Measurements from ENCODE around the gene RAD51AP2. TPM values are rescaled to one million over a fixed set of nuclear protein-coding genes. Genes with fewer than 3 reads are reported as not detected.

RAD51AP2 gene
- total and polyA plus RNA-seq, 2 of the 13 experiments (the other 11 are each of a cell fraction or from before 2014, with no cell fraction given): 0.11 to 0.12 TPM

DNA sequence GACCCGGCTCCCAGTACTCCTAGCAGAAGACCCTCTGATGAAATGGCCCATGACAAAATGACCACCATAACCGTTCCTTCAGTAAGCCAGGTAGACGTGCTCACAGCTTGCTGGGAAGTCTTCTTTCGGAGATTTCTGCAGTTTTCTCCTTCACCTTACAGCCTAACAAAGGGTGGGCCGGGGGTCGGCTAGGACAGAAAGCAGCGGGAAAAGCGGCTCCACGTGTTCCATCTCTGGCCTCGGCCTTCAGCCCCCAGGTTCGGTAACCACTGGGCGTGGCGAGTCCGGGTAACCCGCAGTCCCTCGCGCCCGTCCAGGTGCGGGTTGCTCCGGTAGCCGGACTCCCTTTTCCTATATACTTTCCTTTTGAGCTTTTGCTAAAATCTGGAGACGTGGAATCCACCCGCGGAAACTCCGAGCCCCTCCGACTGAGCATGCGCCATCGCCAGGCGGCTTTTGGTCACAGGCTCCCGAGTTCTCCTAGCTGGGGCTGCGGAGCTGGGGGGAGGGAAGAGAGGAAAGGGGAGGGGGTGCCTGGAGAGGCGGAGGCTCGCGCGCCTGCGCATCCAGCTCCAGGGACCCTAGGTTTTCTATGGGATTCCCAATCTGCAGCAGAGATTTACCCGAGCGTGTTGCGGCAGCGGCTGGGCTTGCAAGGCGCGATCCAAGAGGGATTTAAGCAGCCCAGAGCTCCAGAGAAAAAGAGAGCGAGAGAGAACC lies 22.0 kb upstream of the RAD51AP2 start, which contains the start of gene VSNL1 (continued):
- peak; percentile 67; the same call in 1 of the 2 replicates for TF ChIP-seq MXD4 (CRISPR knock-in tag; IDR thresholded peaks at IDR 0.05)
- TF ChIP-seq TP53 (CRISPR knock-in tag; conservative IDR thresholded peaks at IDR 0.05): 0 out of 2 replicates have a peak, but pooled peaks have one; percentile 59
- TF ChIP-seq HOXA7 (CRISPR knock-in tag; IDR thresholded peaks at IDR 0.05): no peak
- TF ChIP-seq, protein P1, sequence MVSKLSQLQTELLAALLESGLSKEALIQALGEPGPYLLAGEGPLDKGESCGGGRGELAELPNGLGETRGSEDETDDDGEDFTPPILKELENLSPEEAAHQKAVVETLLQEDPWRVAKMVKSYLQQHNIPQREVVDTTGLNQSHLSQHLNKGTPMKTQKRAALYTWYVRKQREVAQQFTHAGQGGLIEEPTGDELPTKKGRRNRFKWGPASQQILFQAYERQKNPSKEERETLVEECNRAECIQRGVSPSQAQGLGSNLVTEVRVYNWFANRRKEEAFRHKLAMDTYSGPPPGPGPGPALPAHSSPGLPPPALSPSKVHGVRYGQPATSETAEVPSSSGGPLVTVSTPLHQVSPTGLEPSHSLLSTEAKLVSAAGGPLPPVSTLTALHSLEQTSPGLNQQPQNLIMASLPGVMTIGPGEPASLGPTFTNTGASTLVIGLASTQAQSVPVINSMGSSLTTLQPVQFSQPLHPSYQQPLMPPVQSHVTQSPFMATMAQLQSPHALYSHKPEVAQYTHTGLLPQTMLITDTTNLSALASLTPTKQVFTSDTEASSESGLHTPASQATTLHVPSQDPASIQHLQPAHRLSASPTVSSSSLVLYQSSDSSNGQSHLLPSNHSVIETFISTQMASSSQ (IDR thresholded peaks at IDR 0.05; ENCODE audit: low read depth): peak; percentile 46; the same call in 1 of the 2 replicates
- TF ChIP-seq, protein P1 (CRISPR knock-in tag; IDR thresholded peaks at IDR 0.05; ENCODE audit: borderline replicate concordance): peak; percentile 64; the same call in 1 of the 2 replicates
- TF ChIP-seq, protein P2, sequence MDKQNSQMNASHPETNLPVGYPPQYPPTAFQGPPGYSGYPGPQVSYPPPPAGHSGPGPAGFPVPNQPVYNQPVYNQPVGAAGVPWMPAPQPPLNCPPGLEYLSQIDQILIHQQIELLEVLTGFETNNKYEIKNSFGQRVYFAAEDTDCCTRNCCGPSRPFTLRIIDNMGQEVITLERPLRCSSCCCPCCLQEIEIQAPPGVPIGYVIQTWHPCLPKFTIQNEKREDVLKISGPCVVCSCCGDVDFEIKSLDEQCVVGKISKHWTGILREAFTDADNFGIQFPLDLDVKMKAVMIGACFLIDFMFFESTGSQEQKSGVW (CRISPR knock-in tag; IDR thresholded peaks at IDR 0.05; ENCODE audit: borderline replicate concordance): no peak
- TF ChIP-seq, protein P3, sequence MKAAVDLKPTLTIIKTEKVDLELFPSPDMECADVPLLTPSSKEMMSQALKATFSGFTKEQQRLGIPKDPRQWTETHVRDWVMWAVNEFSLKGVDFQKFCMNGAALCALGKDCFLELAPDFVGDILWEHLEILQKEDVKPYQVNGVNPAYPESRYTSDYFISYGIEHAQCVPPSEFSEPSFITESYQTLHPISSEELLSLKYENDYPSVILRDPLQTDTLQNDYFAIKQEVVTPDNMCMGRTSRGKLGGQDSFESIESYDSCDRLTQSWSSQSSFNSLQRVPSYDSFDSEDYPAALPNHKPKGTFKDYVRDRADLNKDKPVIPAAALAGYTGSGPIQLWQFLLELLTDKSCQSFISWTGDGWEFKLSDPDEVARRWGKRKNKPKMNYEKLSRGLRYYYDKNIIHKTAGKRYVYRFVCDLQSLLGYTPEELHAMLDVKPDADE (CRISPR knock-in tag; IDR thresholded peaks at IDR 0.05): no peak
- TF ChIP-seq, protein P4, sequence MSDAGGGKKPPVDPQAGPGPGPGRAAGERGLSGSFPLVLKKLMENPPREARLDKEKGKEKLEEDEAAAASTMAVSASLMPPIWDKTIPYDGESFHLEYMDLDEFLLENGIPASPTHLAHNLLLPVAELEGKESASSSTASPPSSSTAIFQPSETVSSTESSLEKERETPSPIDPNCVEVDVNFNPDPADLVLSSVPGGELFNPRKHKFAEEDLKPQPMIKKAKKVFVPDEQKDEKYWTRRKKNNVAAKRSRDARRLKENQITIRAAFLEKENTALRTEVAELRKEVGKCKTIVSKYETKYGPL (CRISPR knock-in tag; IDR thresholded peaks at IDR 0.05): peak; percentile 79
- peak; percentile 95 for TF ChIP-seq PCBP1 (IDR thresholded peaks at IDR 0.05; ENCODE audit: borderline replicate concordance, low read depth, low read length)
- no peak for TF ChIP-seq HDAC6 (IDR thresholded peaks at IDR 0.05; ENCODE audit: low read depth, low read length)
- TF ChIP-seq ZNF230 (CRISPR knock-in tag; IDR thresholded peaks at IDR 0.05): peak; percentile 54; the same call in 1 of the 2 replicates
- no peak for TF ChIP-seq ZNF569 (CRISPR knock-in tag; IDR thresholded peaks at IDR 0.05; ENCODE audit: borderline replicate concordance)
- TF ChIP-seq BRCA1 (CRISPR knock-in tag; IDR thresholded peaks at IDR 0.05): peak; percentile 95
- TF ChIP-seq SNAPC2 (CRISPR knock-in tag; IDR thresholded peaks at IDR 0.05): peak; percentile 68; the same call in 1 of the 2 replicates
- TF ChIP-seq, protein P5, sequence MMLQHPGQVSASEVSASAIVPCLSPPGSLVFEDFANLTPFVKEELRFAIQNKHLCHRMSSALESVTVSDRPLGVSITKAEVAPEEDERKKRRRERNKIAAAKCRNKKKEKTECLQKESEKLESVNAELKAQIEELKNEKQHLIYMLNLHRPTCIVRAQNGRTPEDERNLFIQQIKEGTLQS (CRISPR knock-in tag; IDR thresholded peaks at IDR 0.05): no peak
- TF ChIP-seq, protein P6, sequence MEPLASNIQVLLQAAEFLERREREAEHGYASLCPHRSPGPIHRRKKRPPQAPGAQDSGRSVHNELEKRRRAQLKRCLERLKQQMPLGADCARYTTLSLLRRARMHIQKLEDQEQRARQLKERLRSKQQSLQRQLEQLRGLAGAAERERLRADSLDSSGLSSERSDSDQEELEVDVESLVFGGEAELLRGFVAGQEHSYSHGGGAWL (CRISPR knock-in tag; IDR thresholded peaks at IDR 0.05): peak; percentile 88
- TF ChIP-seq RFXANK (CRISPR knock-in tag; IDR thresholded peaks at IDR 0.05): no peak
- 0 out of 2 replicates have a peak, but pooled peaks have one; percentile 78 for TF ChIP-seq ARID2 (CRISPR knock-in tag; IDR thresholded peaks at IDR 0.05; ENCODE audit: borderline replicate concordance)
- TF ChIP-seq ZNF225 (CRISPR knock-in tag; IDR thresholded peaks at IDR 0.05): peak; percentile 82; the same call in 1 of the 2 replicates
- TF ChIP-seq, protein P7, sequence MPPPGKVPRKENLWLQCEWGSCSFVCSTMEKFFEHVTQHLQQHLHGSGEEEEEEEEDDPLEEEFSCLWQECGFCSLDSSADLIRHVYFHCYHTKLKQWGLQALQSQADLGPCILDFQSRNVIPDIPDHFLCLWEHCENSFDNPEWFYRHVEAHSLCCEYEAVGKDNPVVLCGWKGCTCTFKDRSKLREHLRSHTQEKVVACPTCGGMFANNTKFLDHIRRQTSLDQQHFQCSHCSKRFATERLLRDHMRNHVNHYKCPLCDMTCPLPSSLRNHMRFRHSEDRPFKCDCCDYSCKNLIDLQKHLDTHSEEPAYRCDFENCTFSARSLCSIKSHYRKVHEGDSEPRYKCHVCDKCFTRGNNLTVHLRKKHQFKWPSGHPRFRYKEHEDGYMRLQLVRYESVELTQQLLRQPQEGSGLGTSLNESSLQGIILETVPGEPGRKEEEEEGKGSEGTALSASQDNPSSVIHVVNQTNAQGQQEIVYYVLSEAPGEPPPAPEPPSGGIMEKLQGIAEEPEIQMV (CRISPR knock-in tag; IDR thresholded peaks at IDR 0.05; ENCODE audit: low read depth): no peak

All from HepG2 (cell line).